GM23338 (cell line): Measurements from ENCODE around the gene HAGH. TPM values are rescaled to one million over a fixed set of nuclear protein-coding genes. Genes with fewer than 3 reads are reported as not detected.

Experiments used
- ATAC-seq: fragments of 200-7000 bp; cut with Tn5 transposase; 3 replicates; pipeline ENCODE4 v1.9.1; 2020
- DNase-seq: peaks from one replicate; pipeline ENCODE4 v3.0.0-alpha.2; 2015; ENCODE audit warnings: low spot score
- H2AFZ ChIP-seq: fragments of 200-600 bp; sonication (generic); 2 replicates; pipeline ENCODE4 v1.8.0; 2016; ENCODE audit warnings: antibody characterized with exemption, mild to moderate bottlenecking, moderate library complexity
- H3F3A ChIP-seq: fragments of 200-600 bp; sonication (generic); replicated peaks from 2 replicates; pipeline ENCODE4 v1.8.0; 2017; ENCODE audit warnings: antibody characterized with exemption, mixed run types, low read depth
- H3K27ac ChIP-seq: fragments of 200-600 bp; sonication (generic); 2 replicates; pipeline ENCODE4 v1.6.1; 2016; ENCODE audit warnings: low read depth
- H3K27me3 ChIP-seq: fragments of 200-600 bp; sonication (generic); 2 replicates; pipeline ENCODE4 v1.8.0; 2016; ENCODE audit warnings: mild to moderate bottlenecking, mixed run types, moderate library complexity; ENCODE audit not compliant: insufficient read depth
- H3K36me3 ChIP-seq: fragments of 200-600 bp; sonication (generic); 2 replicates; pipeline ENCODE4 v1.8.0; 2016; ENCODE audit warnings: mild to moderate bottlenecking; ENCODE audit not compliant: insufficient read depth
- H3K4me1 ChIP-seq: fragments of 200-600 bp; sonication (generic); 2 replicates; pipeline ENCODE4 v1.8.0; 2016; ENCODE audit warnings: mild to moderate bottlenecking, moderate library complexity; ENCODE audit not compliant: insufficient read depth
- H3K4me2 ChIP-seq: fragments of 200-600 bp; sonication (generic); 2 replicates; pipeline ENCODE4 v1.7.1; 2017; ENCODE audit warnings: mixed run types
- H3K4me3 ChIP-seq: fragments of 200-600 bp; sonication (generic); 2 replicates; pipeline ENCODE4 v1.6.1; 2016; ENCODE audit warnings: mixed run types
- H3K79me2 ChIP-seq: fragments of 200-600 bp; sonication (generic); replicated peaks from 2 replicates; pipeline ENCODE4 v1.8.0; 2017; ENCODE audit warnings: mild to moderate bottlenecking; ENCODE audit not compliant: insufficient read depth
- H3K9me2 ChIP-seq: fragments of 200-600 bp; sonication (generic); 2 replicates; pipeline ENCODE4 v1.8.0; 2017; ENCODE audit not compliant: insufficient read depth
- H4K20me1 ChIP-seq: fragments of 200-600 bp; sonication (generic); replicated peaks from 2 replicates; pipeline ENCODE4 v1.8.0; 2017; ENCODE audit warnings: mild to moderate bottlenecking; ENCODE audit not compliant: insufficient read depth
- H3K27ac Mint-ChIP-seq: 2 replicates; pipeline ENCODE4 v1.8.0; 2020; ENCODE audit warnings: inconsistent platforms, mild to moderate bottlenecking, moderate library complexity, mixed read lengths
- H3K27me3 Mint-ChIP-seq: 3 replicates; pipeline ENCODE4 v1.8.0; 2022; ENCODE audit warnings: low read depth, mild to moderate bottlenecking, moderate library complexity, mixed read lengths, inconsistent platforms; ENCODE audit not compliant: insufficient read depth, poor library complexity
- H3K36me3 Mint-ChIP-seq: 3 replicates; pipeline ENCODE4 v1.8.0; 2021; ENCODE audit warnings: low read depth, mild to moderate bottlenecking, inconsistent platforms, moderate library complexity, mixed read lengths
- H3K4me1 Mint-ChIP-seq: 3 replicates; pipeline ENCODE4 v1.8.0; 2020; ENCODE audit warnings: mild to moderate bottlenecking, inconsistent platforms, mixed read lengths
- H3K4me3 Mint-ChIP-seq: 3 replicates; pipeline ENCODE4 v1.8.0; 2021; ENCODE audit warnings: moderate library complexity, mild to moderate bottlenecking, inconsistent platforms, mixed read lengths
- H3K9me3 Mint-ChIP-seq: 3 replicates; pipeline ENCODE4 v1.8.0; 2020; ENCODE audit warnings: moderate library complexity, mild to moderate bottlenecking, inconsistent platforms, mixed read lengths
- EZH2 ChIP-seq: fragments of 200-600 bp; sonication (generic); IDR thresholded peaks from one replicate; pipeline ENCODE4 v1.8.0; 2017; ENCODE audit warnings: antibody characterized with exemption, mild to moderate bottlenecking, low read depth; ENCODE audit not compliant: unreplicated experiment
- EZH2phosphoT487 ChIP-seq: fragments of 200-600 bp; sonication (generic); IDR thresholded peaks from one replicate; pipeline ENCODE4 v1.8.1; 2018; ENCODE audit warnings: antibody characterized with exemption; ENCODE audit not compliant: unreplicated experiment
- POLR2AphosphoS5 ChIP-seq: IDR thresholded peaks from 2 replicates; pipeline ENCODE4 v1.6.1; 2016; ENCODE audit warnings: antibody characterized with exemption, low read depth
- ZNF331 ChIP-seq: fragments of 250-450 bp; sonication (Bioruptor Pico); IDR thresholded peaks from 2 replicates; pipeline ENCODE4 v1.5.0; 2020; ENCODE audit warnings: low read depth, mild to moderate bottlenecking, moderate library complexity
- polyA plus RNA-seq: library from polyadenylated mRNA; unstranded; fragments of >200 nt; fragmentation: Nextera tagmentation; extraction: Ambion mirVana; gene quantifications from 2 replicates; pipeline ENCODE4 v1.2.1, GENCODE V29; 2016
- total RNA-seq: library from RNA; depleted of rRNA; stranded (reverse); fragments of >200 nt; shearing (Covaris generic); gene quantifications from 2 replicates; pipeline ENCODE4 v1.2.3, GENCODE V29; 2014
- TF ChIP-seq, protein P1 (sequence below): fragments of 250-450 bp; sonication (Bioruptor Pico); IDR thresholded peaks from 2 replicates; pipeline ENCODE4 v1.5.0; 2020; ENCODE audit warnings: mild to moderate bottlenecking, moderate library complexity
- TF ChIP-seq, protein P2 (sequence below): IDR thresholded peaks from 2 replicates; pipeline ENCODE4 v1.6.1; 2016; ENCODE audit warnings: antibody characterized with exemption
- TF ChIP-seq, protein P3 (sequence below): IDR thresholded peaks from one replicate; pipeline ENCODE4 v1.6.1; 2018; ENCODE audit warnings: antibody characterized with exemption; ENCODE audit not compliant: unreplicated experiment

HAGH gene
- total and polyA plus RNA-seq, 2 experiments from 2014 or later, result 24.7 to 28.9 TPM

DNA sequence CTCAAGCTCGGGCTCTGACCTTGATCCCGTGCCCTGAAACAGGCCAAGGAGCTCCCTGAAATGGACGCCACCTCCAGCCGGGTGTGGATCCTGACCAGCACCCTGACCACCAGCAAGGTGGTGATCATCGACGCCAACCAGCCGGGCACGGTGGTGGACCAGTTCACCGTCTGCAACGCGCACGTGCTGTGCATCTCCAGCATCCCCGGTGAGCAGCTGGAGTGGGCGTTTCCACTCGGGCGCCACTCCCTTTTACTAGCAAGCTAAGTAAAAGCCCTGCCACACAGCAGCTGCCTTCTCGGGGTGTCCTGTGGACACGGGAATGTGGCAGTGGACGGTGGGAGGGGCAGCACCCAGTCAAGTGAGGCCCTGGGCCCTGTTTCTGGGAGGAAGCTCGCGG is 61.7 kb downstream of the HAGH start:
- no peak overlapping the region for H3K27ac ChIP-seq
- DNase-seq (no peak), ATAC-seq (no peak)
- H3K4me1 ChIP-seq, result peaks cover 1% of the 10 kb centered on the region
- H3K4me3 Mint-ChIP-seq, result no peak overlapping the region
- H3K36me3 Mint-ChIP-seq, result peaks cover 15% of the 10 kb centered on the region
- H4K20me1 ChIP-seq, result no peaks in the 10 kb centered on the region; the same call in 1 of the 2 replicates
- H3F3A ChIP-seq, result peaks cover 4% of the 10 kb centered on the region; the same call in 1 of the 2 replicates
- peaks cover 14% of the 10 kb centered on the region for H3K27me3 Mint-ChIP-seq
- H3K9me2 ChIP-seq, result no peaks in the 10 kb centered on the region
- peak overlapping the region; percentile 78; the same call in 1 of the 2 replicates for H3K4me2 ChIP-seq
- no peak overlapping the region for H2AFZ ChIP-seq
- H3K27me3 ChIP-seq, result no peaks in the 10 kb centered on the region
- H3K36me3 ChIP-seq, result no peaks in the 10 kb centered on the region
- H3K4me1 Mint-ChIP-seq, result peaks cover under 1% of the 10 kb centered on the region; the same call in 2 of the 3 replicates
- H3K79me2 ChIP-seq, result no peaks in the 10 kb centered on the region
- no peak overlapping the region for H3K4me3 ChIP-seq
- H3K9me3 Mint-ChIP-seq, result no peaks in the 10 kb centered on the region
- no peak overlapping the region for H3K27ac Mint-ChIP-seq
- TF ChIP-seq POLR2AphosphoS5 (no peak), ZNF331 (no peak), EZH2 (no peak)

DNA sequence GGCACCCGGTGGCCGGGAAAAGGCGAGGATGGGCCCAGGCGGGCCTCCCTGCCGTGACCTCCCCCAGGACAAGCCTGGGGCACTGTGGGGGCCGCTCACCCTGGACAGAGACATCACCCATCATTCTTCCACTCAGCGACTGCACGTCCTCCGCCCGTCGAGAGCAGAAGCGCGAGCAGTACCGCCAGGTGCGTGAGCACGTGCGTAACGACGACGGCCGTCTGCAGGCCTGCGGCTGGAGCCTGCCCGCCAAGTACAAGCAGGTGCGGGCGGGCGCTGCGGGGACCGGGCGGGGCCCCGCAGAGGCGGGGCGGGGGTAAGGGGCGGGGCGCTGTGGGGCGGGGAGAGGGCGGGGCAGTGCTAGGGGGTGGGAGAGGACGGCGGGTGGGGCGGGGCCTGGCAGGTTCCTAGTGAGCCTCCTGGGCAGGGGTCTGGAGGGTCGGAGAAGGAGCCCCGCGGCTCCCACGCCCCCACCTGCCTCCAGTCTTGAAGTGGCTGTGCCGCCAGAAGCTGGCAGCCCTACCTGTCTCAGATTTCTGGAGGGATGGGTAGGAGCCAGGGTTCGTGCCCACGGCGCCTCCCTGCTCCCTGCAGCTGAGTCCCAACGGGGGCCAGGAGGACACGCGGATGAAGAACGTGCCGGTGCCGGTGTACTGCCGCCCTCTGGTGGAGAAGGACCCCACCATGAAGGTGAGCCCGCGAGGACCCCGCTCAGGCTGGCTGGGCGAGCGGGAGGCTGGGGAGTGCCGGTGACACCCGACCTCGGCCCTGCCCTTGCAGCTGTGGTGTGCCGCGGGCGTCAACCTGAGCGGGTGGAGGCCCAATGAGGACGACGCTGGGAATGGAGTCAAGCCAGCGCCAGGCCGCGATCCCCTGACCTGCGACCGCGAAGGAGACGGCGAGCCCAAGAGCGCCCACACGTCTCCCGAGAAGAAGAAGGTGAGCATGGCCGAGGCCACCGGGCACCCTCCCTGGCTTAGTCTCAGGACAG is 62.8 kb downstream of the HAGH start:
- H3K79me2 ChIP-seq, result no peaks in the 10 kb centered on the region
- Mint-ChIP-seq H3K27ac (no peak overlapping the region), H3K4me1 (no peaks in the 10 kb centered on the region), H3K36me3 (peaks cover 12% of the 10 kb centered on the region), H3K9me3 (no peaks in the 10 kb centered on the region), H3K4me3 (peak overlapping the region; percentile 49; the same call in 2 of the 3 replicates), H3K27me3 (peaks cover 12% of the 10 kb centered on the region)
- 0 out of 2 replicates have a peak, but pooled peaks cover 3% of the 10 kb centered on the region for H3F3A ChIP-seq
- H3K27me3 ChIP-seq, result no peaks in the 10 kb centered on the region
- no peak overlapping the region for H2AFZ ChIP-seq
- peak overlapping the region; percentile 53 for H3K4me3 ChIP-seq
- no peaks in the 10 kb centered on the region for H3K9me2 ChIP-seq
- H3K4me1 ChIP-seq, result no peaks in the 10 kb centered on the region; the same call in 1 of the 2 replicates
- H3K36me3 ChIP-seq, result no peaks in the 10 kb centered on the region
- ATAC-seq, result peak; percentile 84
- peak overlapping the region; percentile 78 for H3K4me2 ChIP-seq
- no peak overlapping the region for H3K27ac ChIP-seq
- DNase-seq, result peak; percentile 92
- H4K20me1 ChIP-seq, result no peaks in the 10 kb centered on the region
- no peak for TF ChIP-seq EZH2phosphoT487
- TF ChIP-seq, protein P1, sequence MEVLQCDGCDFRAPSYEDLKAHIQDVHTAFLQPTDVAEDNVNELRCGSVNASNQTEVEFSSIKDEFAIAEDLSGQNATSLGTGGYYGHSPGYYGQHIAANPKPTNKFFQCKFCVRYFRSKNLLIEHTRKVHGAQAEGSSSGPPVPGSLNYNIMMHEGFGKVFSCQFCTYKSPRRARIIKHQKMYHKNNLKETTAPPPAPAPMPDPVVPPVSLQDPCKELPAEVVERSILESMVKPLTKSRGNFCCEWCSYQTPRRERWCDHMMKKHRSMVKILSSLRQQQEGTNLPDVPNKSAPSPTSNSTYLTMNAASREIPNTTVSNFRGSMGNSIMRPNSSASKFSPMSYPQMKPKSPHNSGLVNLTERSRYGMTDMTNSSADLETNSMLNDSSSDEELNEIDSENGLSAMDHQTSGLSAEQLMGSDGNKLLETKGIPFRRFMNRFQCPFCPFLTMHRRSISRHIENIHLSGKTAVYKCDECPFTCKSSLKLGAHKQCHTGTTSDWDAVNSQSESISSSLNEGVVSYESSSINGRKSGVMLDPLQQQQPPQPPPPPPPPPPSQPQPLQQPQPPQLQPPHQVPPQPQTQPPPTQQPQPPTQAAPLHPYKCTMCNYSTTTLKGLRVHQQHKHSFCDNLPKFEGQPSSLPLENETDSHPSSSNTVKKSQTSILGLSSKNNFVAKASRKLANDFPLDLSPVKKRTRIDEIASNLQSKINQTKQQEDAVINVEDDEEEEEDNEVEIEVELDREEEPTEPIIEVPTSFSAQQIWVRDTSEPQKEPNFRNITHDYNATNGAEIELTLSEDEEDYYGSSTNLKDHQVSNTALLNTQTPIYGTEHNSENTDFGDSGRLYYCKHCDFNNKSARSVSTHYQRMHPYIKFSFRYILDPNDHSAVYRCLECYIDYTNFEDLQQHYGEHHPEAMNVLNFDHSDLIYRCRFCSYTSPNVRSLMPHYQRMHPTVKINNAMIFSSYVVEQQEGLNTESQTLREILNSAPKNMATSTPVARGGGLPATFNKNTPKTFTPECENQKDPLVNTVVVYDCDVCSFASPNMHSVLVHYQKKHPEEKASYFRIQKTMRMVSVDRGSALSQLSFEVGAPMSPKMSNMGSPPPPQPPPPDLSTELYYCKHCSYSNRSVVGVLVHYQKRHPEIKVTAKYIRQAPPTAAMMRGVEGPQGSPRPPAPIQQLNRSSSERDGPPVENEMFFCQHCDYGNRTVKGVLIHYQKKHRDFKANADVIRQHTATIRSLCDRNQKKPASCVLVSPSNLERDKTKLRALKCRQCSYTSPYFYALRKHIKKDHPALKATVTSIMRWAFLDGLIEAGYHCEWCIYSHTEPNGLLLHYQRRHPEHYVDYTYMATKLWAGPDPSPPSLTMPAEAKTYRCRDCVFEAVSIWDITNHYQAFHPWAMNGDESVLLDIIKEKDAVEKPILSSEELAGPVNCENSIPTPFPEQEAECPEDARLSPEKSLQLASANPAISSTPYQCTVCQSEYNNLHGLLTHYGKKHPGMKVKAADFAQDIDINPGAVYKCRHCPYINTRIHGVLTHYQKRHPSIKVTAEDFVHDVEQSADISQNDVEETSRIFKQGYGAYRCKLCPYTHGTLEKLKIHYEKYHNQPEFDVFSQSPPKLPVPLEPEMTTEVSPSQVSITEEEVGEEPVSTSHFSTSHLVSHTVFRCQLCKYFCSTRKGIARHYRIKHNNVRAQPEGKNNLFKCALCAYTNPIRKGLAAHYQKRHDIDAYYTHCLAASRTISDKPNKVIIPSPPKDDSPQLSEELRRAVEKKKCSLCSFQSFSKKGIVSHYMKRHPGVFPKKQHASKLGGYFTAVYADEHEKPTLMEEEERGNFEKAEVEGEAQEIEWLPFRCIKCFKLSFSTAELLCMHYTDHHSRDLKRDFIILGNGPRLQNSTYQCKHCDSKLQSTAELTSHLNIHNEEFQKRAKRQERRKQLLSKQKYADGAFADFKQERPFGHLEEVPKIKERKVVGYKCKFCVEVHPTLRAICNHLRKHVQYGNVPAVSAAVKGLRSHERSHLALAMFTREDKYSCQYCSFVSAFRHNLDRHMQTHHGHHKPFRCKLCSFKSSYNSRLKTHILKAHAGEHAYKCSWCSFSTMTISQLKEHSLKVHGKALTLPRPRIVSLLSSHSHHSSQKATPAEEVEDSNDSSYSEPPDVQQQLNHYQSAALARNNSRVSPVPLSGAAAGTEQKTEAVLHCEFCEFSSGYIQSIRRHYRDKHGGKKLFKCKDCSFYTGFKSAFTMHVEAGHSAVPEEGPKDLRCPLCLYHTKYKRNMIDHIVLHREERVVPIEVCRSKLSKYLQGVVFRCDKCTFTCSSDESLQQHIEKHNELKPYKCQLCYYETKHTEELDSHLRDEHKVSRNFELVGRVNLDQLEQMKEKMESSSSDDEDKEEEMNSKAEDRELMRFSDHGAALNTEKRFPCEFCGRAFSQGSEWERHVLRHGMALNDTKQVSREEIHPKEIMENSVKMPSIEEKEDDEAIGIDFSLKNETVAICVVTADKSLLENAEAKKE (CRISPR knock-in tag), result no peak
- TF ChIP-seq, protein P2, sequence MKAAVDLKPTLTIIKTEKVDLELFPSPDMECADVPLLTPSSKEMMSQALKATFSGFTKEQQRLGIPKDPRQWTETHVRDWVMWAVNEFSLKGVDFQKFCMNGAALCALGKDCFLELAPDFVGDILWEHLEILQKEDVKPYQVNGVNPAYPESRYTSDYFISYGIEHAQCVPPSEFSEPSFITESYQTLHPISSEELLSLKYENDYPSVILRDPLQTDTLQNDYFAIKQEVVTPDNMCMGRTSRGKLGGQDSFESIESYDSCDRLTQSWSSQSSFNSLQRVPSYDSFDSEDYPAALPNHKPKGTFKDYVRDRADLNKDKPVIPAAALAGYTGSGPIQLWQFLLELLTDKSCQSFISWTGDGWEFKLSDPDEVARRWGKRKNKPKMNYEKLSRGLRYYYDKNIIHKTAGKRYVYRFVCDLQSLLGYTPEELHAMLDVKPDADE, result no peak
- TF ChIP-seq, protein P3, sequence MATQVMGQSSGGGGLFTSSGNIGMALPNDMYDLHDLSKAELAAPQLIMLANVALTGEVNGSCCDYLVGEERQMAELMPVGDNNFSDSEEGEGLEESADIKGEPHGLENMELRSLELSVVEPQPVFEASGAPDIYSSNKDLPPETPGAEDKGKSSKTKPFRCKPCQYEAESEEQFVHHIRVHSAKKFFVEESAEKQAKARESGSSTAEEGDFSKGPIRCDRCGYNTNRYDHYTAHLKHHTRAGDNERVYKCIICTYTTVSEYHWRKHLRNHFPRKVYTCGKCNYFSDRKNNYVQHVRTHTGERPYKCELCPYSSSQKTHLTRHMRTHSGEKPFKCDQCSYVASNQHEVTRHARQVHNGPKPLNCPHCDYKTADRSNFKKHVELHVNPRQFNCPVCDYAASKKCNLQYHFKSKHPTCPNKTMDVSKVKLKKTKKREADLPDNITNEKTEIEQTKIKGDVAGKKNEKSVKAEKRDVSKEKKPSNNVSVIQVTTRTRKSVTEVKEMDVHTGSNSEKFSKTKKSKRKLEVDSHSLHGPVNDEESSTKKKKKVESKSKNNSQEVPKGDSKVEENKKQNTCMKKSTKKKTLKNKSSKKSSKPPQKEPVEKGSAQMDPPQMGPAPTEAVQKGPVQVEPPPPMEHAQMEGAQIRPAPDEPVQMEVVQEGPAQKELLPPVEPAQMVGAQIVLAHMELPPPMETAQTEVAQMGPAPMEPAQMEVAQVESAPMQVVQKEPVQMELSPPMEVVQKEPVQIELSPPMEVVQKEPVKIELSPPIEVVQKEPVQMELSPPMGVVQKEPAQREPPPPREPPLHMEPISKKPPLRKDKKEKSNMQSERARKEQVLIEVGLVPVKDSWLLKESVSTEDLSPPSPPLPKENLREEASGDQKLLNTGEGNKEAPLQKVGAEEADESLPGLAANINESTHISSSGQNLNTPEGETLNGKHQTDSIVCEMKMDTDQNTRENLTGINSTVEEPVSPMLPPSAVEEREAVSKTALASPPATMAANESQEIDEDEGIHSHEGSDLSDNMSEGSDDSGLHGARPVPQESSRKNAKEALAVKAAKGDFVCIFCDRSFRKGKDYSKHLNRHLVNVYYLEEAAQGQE, result no peak
- peak; percentile 45; the same call in 1 of the 2 replicates for TF ChIP-seq POLR2AphosphoS5
